ENCODE data around the gene WWTR1. TPM values are rescaled to one million over a fixed set of nuclear protein-coding genes. Genes with fewer than 3 reads are reported as not detected.

The WWTR1 gene
- polyA plus RNA-seq, 3 donors from 2014 or later: not detected

GRCh38 chr3:149528340-149528650 lies 129.5 kb downstream of the WWTR1 start:
- Mint-ChIP-seq H3K27me3 (ENCODE audit: low read depth in 3 of 3) (peaks cover 3 to 10% (median 3%) of the 10 kb centered on the region in 3 donors), H3K4me1 (peaks cover 40 to 53% of the 10 kb centered on the region in 2 donors), H3K36me3 (peaks cover 0 to 3% (median 0%) of the 10 kb centered on the region in 3 donors), H3K27ac (no peak overlapping the region), H3K4me3 (peak overlapping the region; percentile 50 to 78 (median 70)), H3K9me3 (no peaks in the 10 kb centered on the region)
- no peak for DNase-seq

GRCh38 chr3:149527531-149528339 lies 130.1 kb downstream of the WWTR1 start:
- peak overlapping the region; percentile 50 to 78 (median 70) for H3K4me3 Mint-ChIP-seq
- peak; percentile 13 to 18 (median 17) for DNase-seq

GRCh38 chr3:149523512-149524299 lies 134.1 kb downstream of the WWTR1 start:
- H3K9me3 Mint-ChIP-seq: no peaks in the 10 kb centered on the region
- DNase-seq: no peak
- no peak overlapping the region for H3K27ac Mint-ChIP-seq
- peaks cover 22 to 28% of the 10 kb centered on the region in 2 donors for H3K4me1 Mint-ChIP-seq
- no peak overlapping the region for H3K4me3 Mint-ChIP-seq
- no peaks in the 10 kb centered on the region for H3K36me3 Mint-ChIP-seq
- peaks cover 2 to 10% (median 3%) of the 10 kb centered on the region in 3 donors for H3K27me3 Mint-ChIP-seq (ENCODE audit: low read depth in 3 of 3)

More at GRCh38 chr3:149527531-149528339, 130.1 kb downstream of the WWTR1 start:
- Mint-ChIP-seq H3K9me3 (no peaks in the 10 kb centered on the region), H3K36me3 (peaks cover 0 to 3% (median 0%) of the 10 kb centered on the region in 3 donors), H3K27ac (peak overlapping the region in 2 of 6 donors; percentile 12 to 14), H3K4me1 (peaks cover 36 to 48% of the 10 kb centered on the region in 2 donors), H3K27me3 (ENCODE audit: low read depth in 3 of 3) (peaks cover 3 to 10% (median 3%) of the 10 kb centered on the region in 3 donors)

- Mint-ChIP-seq H3K4me1 (no peaks in the 10 kb centered on the region), H3K36me3 (no peaks in the 10 kb centered on the region), H3K27me3 (ENCODE audit: low read depth in 3 of 3) (peaks cover 0 to 3% (median 0%) of the 10 kb centered on the region in 3 donors), H3K4me3 (no peak overlapping the region), H3K9me3 (no peaks in the 10 kb centered on the region), H3K27ac (no peak overlapping the region)
- no peak for DNase-seq
These were observed 137.9 kb downstream of the WWTR1 start for GRCh38 chr3:149519912-149520311.

- Mint-ChIP-seq H3K27ac (no peak overlapping the region), H3K27me3 (ENCODE audit: low read depth in 3 of 3) (peaks cover 0 to 6% (median 4%) of the 10 kb centered on the region in 3 donors), H3K9me3 (no peaks in the 10 kb centered on the region), H3K4me1 (peaks cover 5 to 7% of the 10 kb centered on the region in 2 donors), H3K4me3 (no peak overlapping the region), H3K36me3 (no peaks in the 10 kb centered on the region)
- DNase-seq: no peak
These were observed 140.9 kb downstream of the WWTR1 start for GRCh38 chr3:149516920-149517319.

- Mint-ChIP-seq H3K36me3 (no peaks in the 10 kb centered on the region), H3K9me3 (no peaks in the 10 kb centered on the region), H3K4me1 (peaks cover 5 to 7% of the 10 kb centered on the region in 2 donors), H3K4me3 (no peak overlapping the region), H3K27ac (no peak overlapping the region), H3K27me3 (ENCODE audit: low read depth in 3 of 3) (peaks cover 4 to 6% (median 4%) of the 10 kb centered on the region in 3 donors)
- DNase-seq: no peak
These were observed 142.6 kb downstream of the WWTR1 start for GRCh38 chr3:149515249-149515648.

- Mint-ChIP-seq H3K4me1 (peaks cover 5 to 7% of the 10 kb centered on the region in 2 donors), H3K27me3 (ENCODE audit: low read depth in 3 of 3) (peaks cover 4 to 6% (median 5%) of the 10 kb centered on the region in 3 donors), H3K9me3 (no peaks in the 10 kb centered on the region), H3K27ac (no peak overlapping the region), H3K4me3 (no peak overlapping the region), H3K36me3 (no peaks in the 10 kb centered on the region)
- DNase-seq: no peak
These were observed 143.4 kb downstream of the WWTR1 start for GRCh38 chr3:149514471-149514870.

- peak; percentile 39 to 53 (median 53) for DNase-seq
- H3K36me3 Mint-ChIP-seq: no peaks in the 10 kb centered on the region
- H3K4me1 Mint-ChIP-seq: peaks cover 20 to 21% of the 10 kb centered on the region in 2 donors
- peak overlapping the region in 1 of 5 donors; percentile 9 for H3K4me3 Mint-ChIP-seq
- H3K27me3 Mint-ChIP-seq (ENCODE audit: low read depth in 3 of 3): peaks cover 5 to 10% (median 7%) of the 10 kb centered on the region in 3 donors
- no peaks in the 10 kb centered on the region for H3K9me3 Mint-ChIP-seq
- no peak overlapping the region for H3K27ac Mint-ChIP-seq
These were observed 145.6 kb downstream of the WWTR1 start for GRCh38 chr3:149512073-149512782.

GRCh38 chr3:149511040-149511626 lies 146.7 kb downstream of the WWTR1 start:
- peaks cover 5 to 10% (median 7%) of the 10 kb centered on the region in 3 donors for H3K27me3 Mint-ChIP-seq (ENCODE audit: low read depth in 3 of 3)
- no peak overlapping the region for H3K4me3 Mint-ChIP-seq
- no peaks in the 10 kb centered on the region for H3K36me3 Mint-ChIP-seq
- peaks cover 24 to 30% of the 10 kb centered on the region in 2 donors for H3K4me1 Mint-ChIP-seq
- H3K9me3 Mint-ChIP-seq: no peaks in the 10 kb centered on the region
- no peak for DNase-seq
- H3K27ac Mint-ChIP-seq: no peak overlapping the region

GRCh38 chr3:149510480-149510879 lies 147.3 kb downstream of the WWTR1 start:
- Mint-ChIP-seq H3K9me3 (no peaks in the 10 kb centered on the region), H3K4me3 (no peak overlapping the region), H3K36me3 (no peaks in the 10 kb centered on the region), H3K27me3 (ENCODE audit: low read depth in 3 of 3) (peaks cover 5 to 10% (median 7%) of the 10 kb centered on the region in 3 donors), H3K4me1 (peaks cover 24 to 30% of the 10 kb centered on the region in 2 donors), H3K27ac (no peak overlapping the region)
- DNase-seq: no peak

GRCh38 chr3:149509526-149509925 lies 148.3 kb downstream of the WWTR1 start:
- H3K4me1 Mint-ChIP-seq: peaks cover 24 to 30% of the 10 kb centered on the region in 2 donors
- no peak overlapping the region for H3K4me3 Mint-ChIP-seq
- no peaks in the 10 kb centered on the region for H3K9me3 Mint-ChIP-seq
- no peak overlapping the region for H3K27ac Mint-ChIP-seq
- no peaks in the 10 kb centered on the region for H3K36me3 Mint-ChIP-seq
- H3K27me3 Mint-ChIP-seq (ENCODE audit: low read depth in 3 of 3): peaks cover 5 to 10% (median 7%) of the 10 kb centered on the region in 3 donors
- no peak for DNase-seq

- H3K27me3 Mint-ChIP-seq (ENCODE audit: low read depth in 3 of 3): peaks cover 5 to 10% (median 7%) of the 10 kb centered on the region in 3 donors
- peak overlapping the region; percentile 38 to 80 (median 48) for H3K4me3 Mint-ChIP-seq
- H3K9me3 Mint-ChIP-seq: no peaks in the 10 kb centered on the region
- H3K27ac Mint-ChIP-seq: peak overlapping the region in 4 of 6 donors; percentile 28 to 87 (median 56)
- H3K36me3 Mint-ChIP-seq: no peaks in the 10 kb centered on the region
- DNase-seq: peak; percentile 48 to 53 (median 49)
- peaks cover 24 to 30% of the 10 kb centered on the region in 2 donors for H3K4me1 Mint-ChIP-seq
These were observed 150.1 kb downstream of the WWTR1 start for GRCh38 chr3:149507491-149508324.

All from immature natural killer cell (primary cell).